Mesodermal cell (in vitro differentiated cells): ENCODE results near the gene UNC13B.

Source experiments
- H3K27ac ChIP-seq: 2 replicates; pipeline ENCODE4 v1.7.0; 2013; ENCODE audit warnings: mild to moderate bottlenecking, low read depth, low read length, moderate library complexity; ENCODE audit not compliant: severe bottlenecking
- H3K36me3 ChIP-seq: 2 replicates; pipeline ENCODE4 v1.7.1; 2013; ENCODE audit warnings: mild to moderate bottlenecking, low read length, moderate library complexity; ENCODE audit not compliant: control insufficient read depth, insufficient read depth
- H3K4me1 ChIP-seq: one replicate; pipeline ENCODE4 v1.7.1; 2013; ENCODE audit warnings: mild to moderate bottlenecking, low read length; ENCODE audit not compliant: insufficient read depth, control insufficient read depth, poor library complexity, severe bottlenecking
- H3K4me3 ChIP-seq: 2 replicates; pipeline ENCODE4 v1.7.0; 2013; ENCODE audit warnings: low read length, control low read depth, mild to moderate bottlenecking; ENCODE audit not compliant: insufficient read depth, poor library complexity, severe bottlenecking; ENCODE audit errors: extremely low read depth
- H3K9me3 ChIP-seq: 2 replicates; pipeline ENCODE4 v1.7.1; 2013; ENCODE audit warnings: mild to moderate bottlenecking, low read length, moderate library complexity; ENCODE audit not compliant: control insufficient read depth
- WGBS, 2 experiments: methylation state at CpG; one replicate each; pipeline ENCODE4 v1.1.5; 2013; ENCODE audit warnings: missing lambda C conversion rate in 2 of 2; ENCODE audit not compliant: insufficient coverage in 2 of 2; 5-methylcytosine and 5-hydroxymethylcytosine counted together

UNC13B gene

DNA sequence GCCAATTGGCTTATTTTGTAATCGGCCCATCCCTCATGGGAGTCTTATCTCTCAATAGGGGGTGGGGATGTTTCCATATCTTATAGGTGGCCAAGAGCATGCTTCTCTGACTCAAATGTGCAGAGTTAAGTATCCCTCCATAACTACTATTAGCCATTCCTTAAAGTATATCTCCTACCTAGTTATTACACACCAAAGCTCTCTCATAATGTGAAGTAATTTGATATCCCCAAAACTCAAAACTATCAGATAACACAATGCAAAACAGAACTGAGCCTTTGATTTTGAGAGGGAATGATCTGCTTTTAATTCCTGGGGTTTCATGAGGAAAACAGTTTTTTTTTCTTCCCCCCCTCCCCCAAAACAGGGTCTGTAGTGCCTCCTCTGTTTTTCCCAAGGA, 28.4 kb downstream of the UNC13B start:
- Histone ChIP-seq H3K27ac (no peak overlapping the region), H3K9me3 (peaks cover 40% of the 10 kb centered on the region), H3K4me1 (no peaks in the 10 kb centered on the region), H3K36me3 (no peaks in the 10 kb centered on the region), H3K4me3 (no peak overlapping the region)
- WGBS, 2 experiments, result no CpG with 5 or more reads among the region's 1 CpG

GRCh38 chr9:35191105-35191504, 29.3 kb downstream of the UNC13B start:
- Histone ChIP-seq H3K4me3 (no peak overlapping the region), H3K4me1 (no peaks in the 10 kb centered on the region), H3K9me3 (peaks cover 40% of the 10 kb centered on the region), H3K27ac (no peak overlapping the region), H3K36me3 (no peaks in the 10 kb centered on the region)
- WGBS, 2 experiments, result 88% methylated on average over 2 of the region's 2 CpGs; no CpG with 5 or more reads in 1 of the 2 experiments

DNA sequence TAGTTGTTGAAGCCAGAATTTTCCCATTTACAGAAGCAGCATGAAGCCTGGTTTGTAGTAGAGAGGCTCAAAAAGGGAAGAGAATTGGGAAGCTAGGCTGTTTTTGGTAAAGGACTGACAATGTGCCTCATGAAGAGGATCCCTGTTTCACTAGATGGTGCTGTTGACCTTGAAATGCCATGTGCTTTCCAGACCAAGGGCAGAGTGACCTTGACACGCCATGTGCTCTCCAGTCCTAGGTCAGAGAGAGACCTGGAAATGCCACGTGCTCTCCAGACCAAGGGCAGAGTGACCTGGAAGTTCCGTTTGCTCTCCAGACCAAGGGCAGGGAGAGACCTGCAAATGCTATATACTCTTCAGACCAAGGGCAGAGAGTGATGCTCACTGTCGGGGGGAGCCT, 32.0 kb downstream of the UNC13B start:
- Histone ChIP-seq H3K4me1 (no peaks in the 10 kb centered on the region), H3K4me3 (no peak overlapping the region), H3K27ac (no peak overlapping the region), H3K9me3 (peaks cover 46% of the 10 kb centered on the region), H3K36me3 (no peaks in the 10 kb centered on the region)
- 92 to 95% methylated on average over 3 to 4 of the region's 4 CpGs for WGBS, 2 experiments

DNA sequence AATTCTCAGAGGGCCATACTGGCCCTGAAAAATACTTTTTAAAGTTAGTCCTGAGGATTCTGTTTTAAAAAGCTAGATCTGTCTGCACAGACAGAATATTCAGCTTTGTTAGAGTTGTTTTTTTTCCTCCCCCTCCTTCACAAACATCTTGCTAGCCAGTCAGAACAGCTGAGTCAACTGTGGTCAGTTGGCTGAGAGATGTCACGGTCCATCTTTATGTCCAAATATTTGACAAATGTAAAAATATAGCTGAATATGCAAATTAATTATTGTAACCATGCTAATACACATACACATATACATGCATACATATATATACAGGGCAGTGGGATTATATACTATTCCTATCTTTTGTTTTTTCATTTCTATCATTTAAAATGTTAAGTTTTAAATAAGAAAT, 33.9 kb downstream of the UNC13B start:
- Histone ChIP-seq H3K4me1 (no peaks in the 10 kb centered on the region), H3K36me3 (no peaks in the 10 kb centered on the region), H3K4me3 (no peak overlapping the region), H3K9me3 (peaks cover 46% of the 10 kb centered on the region), H3K27ac (no peak overlapping the region)
- no CpG with 5 or more reads among the region's 1 CpG for WGBS, 2 experiments

- WGBS, 2 experiments, result 83 to 92% methylated on average over 2 of the region's 4 CpGs
- H3K4me3 ChIP-seq, result no peak overlapping the region
- peaks cover 23% of the 10 kb centered on the region for H3K9me3 ChIP-seq
- H3K4me1 ChIP-seq, result no peaks in the 10 kb centered on the region
- H3K36me3 ChIP-seq, result no peaks in the 10 kb centered on the region
- H3K27ac ChIP-seq, result no peak overlapping the region
These were observed 36.4 kb downstream of the UNC13B start for GRCh38 chr9:35198191-35198590.

DNA sequence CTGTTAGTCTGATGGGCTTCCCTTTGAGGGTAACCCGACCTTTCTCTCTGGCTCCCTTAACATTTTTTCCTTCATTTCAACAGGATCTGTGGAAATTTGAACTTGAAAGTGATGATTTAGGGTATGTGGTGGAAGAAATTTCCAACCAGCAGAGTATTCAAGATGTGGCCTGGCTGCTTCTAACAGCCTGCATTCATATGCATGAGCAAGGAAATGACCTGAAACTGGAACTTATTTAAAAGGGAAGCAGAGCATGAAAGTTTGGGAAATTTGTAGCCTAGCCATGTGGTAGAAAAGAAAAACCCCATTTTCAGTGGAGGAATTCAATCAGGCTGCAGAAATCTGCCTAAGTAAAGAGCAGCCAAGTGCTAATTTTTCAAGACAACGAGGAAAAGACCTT, 41.7 kb downstream of the UNC13B start:
- Histone ChIP-seq H3K4me3 (no peak overlapping the region), H3K4me1 (no peaks in the 10 kb centered on the region), H3K9me3 (peaks cover 12% of the 10 kb centered on the region), H3K36me3 (no peaks in the 10 kb centered on the region), H3K27ac (no peak overlapping the region)
- WGBS, 2 experiments, result 100% methylated on average over 1 of the region's 2 CpGs; no CpG with 5 or more reads in 1 of the 2 experiments

DNA sequence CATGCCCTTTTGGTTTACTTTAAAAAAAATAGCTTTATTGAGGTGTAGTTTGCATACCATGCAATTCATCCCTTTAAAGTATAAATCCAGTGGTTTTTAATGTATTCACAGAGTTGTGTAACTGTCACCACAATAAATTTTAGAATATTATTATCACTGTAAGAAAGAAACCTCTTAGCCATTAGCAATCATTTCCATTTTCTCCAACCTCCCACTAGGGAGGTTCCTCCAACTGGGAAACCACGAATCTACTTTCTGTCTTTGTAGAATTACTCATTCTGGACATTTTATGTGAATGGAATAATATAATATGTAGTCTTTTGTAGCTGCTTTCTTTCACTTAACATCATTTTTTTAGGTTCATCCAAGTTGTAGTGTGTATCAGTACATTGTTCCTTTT, 43.5 kb downstream of the UNC13B start:
- Histone ChIP-seq H3K4me1 (no peaks in the 10 kb centered on the region), H3K9me3 (peaks cover 12% of the 10 kb centered on the region), H3K27ac (no peak overlapping the region), H3K4me3 (no peak overlapping the region), H3K36me3 (no peaks in the 10 kb centered on the region)
- WGBS, 2 experiments, result no CpG with 5 or more reads among the region's 1 CpG

DNA sequence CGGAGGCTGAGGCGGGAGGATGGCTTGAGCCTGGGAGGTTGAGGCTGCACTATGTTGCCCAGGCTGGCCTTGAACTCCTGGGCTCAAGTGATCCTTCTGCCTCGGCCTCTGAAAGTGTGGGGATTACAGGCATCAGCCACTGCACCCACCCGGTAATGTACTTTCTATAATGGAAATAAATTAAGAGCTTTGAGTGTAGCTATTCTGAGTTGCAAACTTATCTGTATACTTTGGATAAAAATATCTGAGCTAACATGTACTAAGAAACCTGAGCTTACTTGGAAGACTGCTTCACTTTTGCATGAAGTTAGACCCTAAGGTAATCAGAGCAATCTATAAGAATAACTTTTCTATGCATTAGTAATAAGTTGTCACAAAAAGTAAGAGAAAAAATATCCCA, 50.0 kb downstream of the UNC13B start:
- Histone ChIP-seq H3K36me3 (no peaks in the 10 kb centered on the region), H3K27ac (no peak overlapping the region)
- WGBS, 2 experiments, result 79 to 97% methylated on average over 3 to 4 of the region's 4 CpGs

GRCh38 chr9:35220659-35221338, 59.0 kb downstream of the UNC13B start:
- Histone ChIP-seq H3K36me3 (no peaks in the 10 kb centered on the region), H3K4me3 (no peak overlapping the region), H3K27ac (no peak overlapping the region), H3K9me3 (peaks cover 11% of the 10 kb centered on the region), H3K4me1 (no peaks in the 10 kb centered on the region)
- WGBS, 2 experiments, result 85 to 88% methylated on average over 4 of the region's 6 CpGs

More for the DNA sequence above, 50.0 kb downstream of the UNC13B start:
- Histone ChIP-seq H3K4me3 (no peak overlapping the region), H3K9me3 (no peaks in the 10 kb centered on the region), H3K4me1 (no peaks in the 10 kb centered on the region)

DNA sequence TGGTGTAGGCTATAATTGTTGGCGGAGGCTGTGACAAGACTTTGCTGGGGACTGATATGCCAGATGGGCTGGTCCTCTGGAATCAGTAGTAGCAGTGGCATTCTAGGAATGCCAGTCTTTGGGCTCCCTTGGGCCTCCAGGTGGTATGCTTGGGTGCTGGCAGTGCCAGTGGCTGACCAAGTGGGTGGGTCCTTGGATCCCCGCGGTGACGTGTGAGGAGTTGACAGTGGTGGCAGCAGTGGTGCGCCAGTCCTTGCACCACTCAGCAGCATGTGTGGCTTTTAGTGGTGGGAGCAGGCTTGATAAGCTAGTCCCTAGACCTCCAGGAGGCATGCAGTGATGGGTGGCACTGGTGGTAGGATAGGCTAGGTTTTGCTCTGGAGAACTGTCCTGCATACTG, 63.9 kb downstream of the UNC13B start:
- Histone ChIP-seq H3K36me3 (no peaks in the 10 kb centered on the region), H3K4me1 (no peaks in the 10 kb centered on the region), H3K9me3 (peaks cover 11% of the 10 kb centered on the region), H3K27ac (no peak overlapping the region), H3K4me3 (no peak overlapping the region)
- WGBS, 2 experiments, result 96 to 100% methylated on average over 3 to 4 of the region's 5 CpGs

GRCh38 chr9:35226651-35227050, 64.8 kb downstream of the UNC13B start:
- Histone ChIP-seq H3K4me3 (no peak overlapping the region), H3K4me1 (no peaks in the 10 kb centered on the region), H3K9me3 (peaks cover 11% of the 10 kb centered on the region), H3K27ac (no peak overlapping the region), H3K36me3 (no peaks in the 10 kb centered on the region)
- 100% methylated on average over 2 of the region's 3 CpGs; no CpG with 5 or more reads in 1 of the 2 experiments for WGBS, 2 experiments
